Hepatocyte (in vitro differentiated cells): Measurements from ENCODE around the gene SNX27. TPM values are rescaled to one million over a fixed set of nuclear protein-coding genes. Genes with fewer than 3 reads are reported as not detected.
A peak's percentile ranks its signal among the peaks of the same experiment; 100 is the strongest.

Source experiments
- DNase-seq: peaks from one replicate; pipeline ENCODE4 v3.0.0-alpha.2; 2016; ENCODE audit warnings: low spot score
- H2AFZ ChIP-seq: fragments of 200-600 bp; sonication (generic); 2 replicates; pipeline ENCODE4 v1.6.0; 2016; ENCODE audit warnings: antibody characterized with exemption, mild to moderate bottlenecking
- H3K27ac ChIP-seq: fragments of 200-600 bp; sonication (generic); 2 replicates; pipeline ENCODE4 v1.5.1; 2016; ENCODE audit warnings: mild to moderate bottlenecking
- H3K27me3 ChIP-seq: fragments of 200-600 bp; sonication (generic); 2 replicates; pipeline ENCODE4 v1.6.1; 2016
- H3K36me3 ChIP-seq: fragments of 200-600 bp; sonication (generic); replicated peaks from 2 replicates; pipeline ENCODE4 v1.5.1; 2016; ENCODE audit warnings: low read depth; ENCODE audit not compliant: insufficient read depth
- H3K4me1 ChIP-seq: fragments of 200-600 bp; sonication (generic); 2 replicates; pipeline ENCODE4 v1.5.1; 2016; ENCODE audit warnings: mild to moderate bottlenecking, moderate library complexity; ENCODE audit not compliant: insufficient read depth
- H3K4me2 ChIP-seq: fragments of 200-600 bp; sonication (generic); 2 replicates; pipeline ENCODE4 v1.6.0; 2016
- H3K4me3 ChIP-seq: fragments of 200-600 bp; sonication (generic); 2 replicates; pipeline ENCODE4 v1.5.1; 2016; ENCODE audit warnings: mild to moderate bottlenecking
- H3K79me2 ChIP-seq: fragments of 200-600 bp; sonication (generic); 2 replicates; pipeline ENCODE4 v1.6.0; 2017; ENCODE audit warnings: mild to moderate bottlenecking
- H3K9me2 ChIP-seq: fragments of 200-600 bp; sonication (generic); replicated peaks from 2 replicates; pipeline ENCODE4 v1.6.0; 2017; ENCODE audit warnings: mild to moderate bottlenecking; ENCODE audit not compliant: insufficient read depth
- H3K9me3 ChIP-seq: fragments of 200-600 bp; sonication (generic); 2 replicates; pipeline ENCODE4 v1.5.1; 2016; ENCODE audit warnings: low read depth, mild to moderate bottlenecking
- H4K20me1 ChIP-seq: fragments of 200-600 bp; sonication (generic); 2 replicates; pipeline ENCODE4 v1.6.0; 2016; ENCODE audit warnings: mild to moderate bottlenecking; ENCODE audit not compliant: insufficient read depth, poor library complexity, severe bottlenecking
- EZH2 ChIP-seq: fragments of 200-600 bp; sonication (generic); IDR thresholded peaks from 2 replicates; pipeline ENCODE4 v1.6.1; 2016; ENCODE audit warnings: antibody characterized with exemption, mild to moderate bottlenecking, borderline replicate concordance
- EZH2phosphoT487 ChIP-seq: fragments of 200-600 bp; sonication (generic); IDR thresholded peaks from one replicate; pipeline ENCODE4 v1.6.1; 2018; ENCODE audit warnings: antibody characterized with exemption, mild to moderate bottlenecking, low read depth, moderate library complexity; ENCODE audit not compliant: unreplicated experiment, severe bottlenecking
- WGBS: methylation state at CpG from one replicate; pipeline ENCODE4 v1.1.6; 2016; ENCODE audit warnings: low lambda C conversion rate; ENCODE audit errors: missing lambda C conversion rate; 5-methylcytosine and 5-hydroxymethylcytosine counted together
- polyA plus RNA-seq: library from polyadenylated mRNA; unstranded; fragments of >200 nt; fragmentation: Nextera tagmentation; extraction: Ambion mirVana; gene quantifications from 2 replicates; pipeline ENCODE4 v1.2.1, GENCODE V29; 2016
- total RNA-seq: library from RNA; depleted of rRNA; stranded (reverse); fragments of >200 nt; gene quantifications from 2 replicates; pipeline ENCODE4 v1.2.3, GENCODE V29; 2014
- TF ChIP-seq, protein P1 (sequence below): fragments of 200-600 bp; sonication (generic); IDR thresholded peaks from 2 replicates; pipeline ENCODE4 v1.5.1; 2016; ENCODE audit warnings: antibody characterized with exemption, mild to moderate bottlenecking; ENCODE audit not compliant: poor library complexity

Gene SNX27
- total and polyA plus RNA-seq, 2 experiments from 2014 or later: 24.0 to 38.7 TPM

DNA sequence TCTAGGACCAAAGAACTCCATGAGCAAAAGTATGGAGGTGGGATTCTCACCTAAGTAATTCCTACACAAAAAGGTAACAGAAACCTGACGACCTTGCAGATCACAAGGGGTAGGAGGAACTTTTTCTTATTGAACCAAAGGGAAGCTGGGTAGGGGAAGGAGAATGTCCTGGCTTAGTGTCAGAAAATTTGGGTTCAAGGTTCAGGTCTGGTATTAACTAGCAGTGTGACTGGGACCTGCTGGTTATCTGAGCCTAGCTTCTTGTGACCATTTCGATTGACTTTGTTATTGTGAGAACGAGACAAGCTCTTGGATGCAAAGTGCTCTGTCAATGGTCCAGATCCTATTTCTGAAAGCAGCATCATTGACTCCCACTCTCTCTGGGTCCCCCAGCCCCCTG is 5.0 kb upstream of the SNX27 start:
- no peaks in the 10 kb centered on the region for H3K9me3 ChIP-seq
- DNase-seq: peak; percentile 24
- H3K4me2 ChIP-seq: peak overlapping the region; percentile 5
- H3K36me3 ChIP-seq: no peaks in the 10 kb centered on the region
- H3K4me3 ChIP-seq: no peak overlapping the region
- H3K9me2 ChIP-seq: no peaks in the 10 kb centered on the region
- H4K20me1 ChIP-seq: no peaks in the 10 kb centered on the region
- peak overlapping the region; percentile 92 for H3K27ac ChIP-seq
- H3K79me2 ChIP-seq: no peaks in the 10 kb centered on the region
- WGBS: 63% methylated on average over 3 of the region's 3 CpGs
- H3K27me3 ChIP-seq: no peaks in the 10 kb centered on the region
- peaks cover 18% of the 10 kb centered on the region for H3K4me1 ChIP-seq
- no peak overlapping the region for H2AFZ ChIP-seq
- TF ChIP-seq EZH2phosphoT487: no peak
- TF ChIP-seq, protein P1, sequence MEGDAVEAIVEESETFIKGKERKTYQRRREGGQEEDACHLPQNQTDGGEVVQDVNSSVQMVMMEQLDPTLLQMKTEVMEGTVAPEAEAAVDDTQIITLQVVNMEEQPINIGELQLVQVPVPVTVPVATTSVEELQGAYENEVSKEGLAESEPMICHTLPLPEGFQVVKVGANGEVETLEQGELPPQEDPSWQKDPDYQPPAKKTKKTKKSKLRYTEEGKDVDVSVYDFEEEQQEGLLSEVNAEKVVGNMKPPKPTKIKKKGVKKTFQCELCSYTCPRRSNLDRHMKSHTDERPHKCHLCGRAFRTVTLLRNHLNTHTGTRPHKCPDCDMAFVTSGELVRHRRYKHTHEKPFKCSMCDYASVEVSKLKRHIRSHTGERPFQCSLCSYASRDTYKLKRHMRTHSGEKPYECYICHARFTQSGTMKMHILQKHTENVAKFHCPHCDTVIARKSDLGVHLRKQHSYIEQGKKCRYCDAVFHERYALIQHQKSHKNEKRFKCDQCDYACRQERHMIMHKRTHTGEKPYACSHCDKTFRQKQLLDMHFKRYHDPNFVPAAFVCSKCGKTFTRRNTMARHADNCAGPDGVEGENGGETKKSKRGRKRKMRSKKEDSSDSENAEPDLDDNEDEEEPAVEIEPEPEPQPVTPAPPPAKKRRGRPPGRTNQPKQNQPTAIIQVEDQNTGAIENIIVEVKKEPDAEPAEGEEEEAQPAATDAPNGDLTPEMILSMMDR: no peak
- TF ChIP-seq EZH2: no peak

DNA sequence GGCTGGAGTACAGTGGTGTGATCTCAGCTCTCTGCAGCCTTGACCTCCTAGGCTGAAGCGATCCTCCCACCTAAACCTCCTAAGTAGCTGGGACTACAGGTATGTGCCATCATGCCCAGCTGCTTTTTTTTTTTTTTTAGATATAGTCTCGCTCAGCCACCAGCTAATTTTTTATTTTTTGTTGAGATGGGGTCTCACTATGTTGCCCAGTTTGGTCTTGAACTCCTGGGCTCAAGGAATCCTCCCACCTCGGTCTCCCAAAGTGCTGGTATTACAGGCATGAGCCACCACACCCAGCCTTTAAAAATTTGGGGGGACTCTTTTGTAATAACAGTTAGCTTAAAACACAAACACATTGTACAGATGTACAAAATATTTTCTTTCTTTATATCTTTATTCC is 1.7 kb upstream of the SNX27 start:
- TF ChIP-seq EZH2phosphoT487 (no peak), EZH2 (no peak)
- TF ChIP-seq, protein P1: no peak
- H3K4me3 ChIP-seq: no peak overlapping the region
- peak overlapping the region; percentile 96 for H3K27ac ChIP-seq
- 98% methylated on average over 3 of the region's 3 CpGs for WGBS
- no peak overlapping the region for H2AFZ ChIP-seq
- H4K20me1 ChIP-seq: peaks cover 3% of the 10 kb centered on the region
- no peak for DNase-seq
- no peaks in the 10 kb centered on the region for H3K36me3 ChIP-seq
- H3K9me3 ChIP-seq: no peaks in the 10 kb centered on the region
- H3K4me2 ChIP-seq: no peak overlapping the region
- peaks cover 31% of the 10 kb centered on the region for H3K79me2 ChIP-seq
- no peaks in the 10 kb centered on the region for H3K9me2 ChIP-seq
- no peaks in the 10 kb centered on the region for H3K27me3 ChIP-seq
- H3K4me1 ChIP-seq: peaks cover 23% of the 10 kb centered on the region

DNA sequence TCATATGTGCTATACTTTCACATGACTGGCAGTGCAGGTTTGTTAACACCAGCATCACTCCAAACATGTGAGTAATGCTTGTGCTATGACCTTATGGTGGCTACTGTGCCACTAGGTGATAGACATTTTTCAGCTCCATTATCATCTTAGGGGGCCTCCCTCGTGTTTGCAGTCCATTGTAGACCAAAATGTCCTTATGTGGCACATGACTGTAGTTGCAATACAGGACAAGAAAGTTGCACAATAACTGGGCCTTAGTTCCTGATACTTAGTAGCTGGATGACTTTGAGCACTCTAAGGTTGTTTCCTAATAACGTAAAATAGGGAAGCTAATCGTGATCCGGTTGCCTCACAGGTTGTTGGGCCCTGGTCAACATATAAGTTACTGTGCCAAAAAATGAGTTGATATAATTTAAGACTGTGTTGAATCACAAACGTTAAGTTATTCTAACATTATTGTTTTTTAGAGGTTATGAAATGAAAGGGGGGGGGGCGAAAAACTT is 511 bp upstream of the SNX27 start:
- WGBS: 26% methylated on average over 6 of the region's 6 CpGs
- peak overlapping the region; percentile 89 for H3K4me2 ChIP-seq

More for the DNA sequence above, 511 bp upstream of the SNX27 start:
- H3K9me3 ChIP-seq: no peaks in the 10 kb centered on the region
- H4K20me1 ChIP-seq: peaks cover 8% of the 10 kb centered on the region
- TF ChIP-seq, protein P1: no peak
- TF ChIP-seq EZH2 (no peak), EZH2phosphoT487 (no peak)
- peaks cover 43% of the 10 kb centered on the region for H3K79me2 ChIP-seq
- H3K4me1 ChIP-seq: peaks cover 24% of the 10 kb centered on the region
- peak; percentile 85 for DNase-seq
- H3K9me2 ChIP-seq: no peaks in the 10 kb centered on the region
- H3K4me3 ChIP-seq: no peak overlapping the region
- H3K27ac ChIP-seq: peak overlapping the region; percentile 96
- peak overlapping the region; percentile 36 for H2AFZ ChIP-seq
- H3K36me3 ChIP-seq: no peaks in the 10 kb centered on the region
- no peaks in the 10 kb centered on the region for H3K27me3 ChIP-seq
